Cerebellar cortex (tissue), 1 donor: ENCODE results near the gene FANCI.
A peak's percentile ranks its signal among the peaks of the same experiment; 100 is the strongest.
"Not testable (repeated sequence)": the region's sequence is repeated elsewhere in the genome, so short reads cannot be mapped to it uniquely, and the experiment has no call there.

Experiments
- DNase-seq: peaks from one replicate; pipeline ENCODE4 v3.0.0-alpha.2; 2015; ENCODE audit warnings: low spot score

FANCI gene

DNA sequence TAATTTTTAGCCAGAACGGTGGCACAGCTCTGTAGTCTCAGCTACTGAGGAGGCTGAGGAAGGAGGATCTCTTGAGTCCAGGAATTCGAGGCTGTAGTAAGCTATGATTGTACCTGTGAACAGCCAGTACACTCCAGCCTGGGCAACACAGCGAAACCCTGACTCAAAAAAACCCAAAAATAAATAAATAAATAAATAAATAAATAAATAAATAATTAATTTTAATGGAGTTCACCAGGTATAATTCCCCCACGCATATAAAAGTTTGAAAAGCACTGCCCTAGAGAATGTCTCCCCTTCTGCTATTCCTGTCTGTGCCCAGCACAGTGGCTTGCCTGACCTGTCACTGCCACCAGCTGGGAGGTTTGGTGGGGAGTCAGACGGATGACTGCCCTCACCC lies 18.2 kb upstream of the FANCI start:
- DNase-seq, result no peak

DNA sequence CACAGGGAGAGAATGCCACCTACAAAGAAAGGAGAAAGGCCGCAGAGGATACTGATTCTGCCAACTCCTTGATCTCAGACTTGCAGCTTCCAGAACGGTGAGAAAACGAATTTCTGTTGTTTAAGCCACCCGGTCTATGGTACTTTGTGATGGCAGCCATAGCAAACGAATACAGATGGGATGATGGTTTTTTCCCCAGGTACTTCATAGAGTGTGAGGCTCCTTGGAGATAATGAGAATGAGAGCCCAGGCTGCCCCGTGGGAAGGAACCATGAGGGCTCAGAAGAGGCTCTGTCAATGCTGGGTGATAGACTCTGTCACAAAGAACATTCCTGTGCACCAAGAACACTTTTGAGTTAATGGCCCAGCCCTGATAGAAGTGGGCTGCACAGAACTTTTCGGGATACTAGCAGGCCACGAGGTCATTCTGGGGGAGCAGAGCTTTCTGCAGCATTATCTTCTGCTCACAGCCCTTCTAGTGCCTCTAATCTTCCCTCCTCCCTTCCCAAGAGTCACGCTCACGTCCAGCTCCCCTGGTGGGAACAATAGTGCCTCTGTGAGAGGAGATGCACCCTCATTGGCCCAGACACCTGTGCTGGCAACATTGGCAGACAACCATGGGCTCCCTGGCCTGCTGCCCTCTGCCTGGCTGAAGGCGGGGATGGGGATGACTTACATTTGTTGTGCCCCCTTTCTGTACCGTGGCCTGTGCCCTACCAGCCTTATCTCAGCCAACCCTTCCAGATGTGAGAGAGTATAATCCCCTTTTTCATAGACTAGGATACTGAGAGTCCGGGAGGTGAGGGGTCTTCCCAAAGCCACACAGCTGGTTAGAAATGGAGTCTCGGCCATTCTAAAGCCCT lies 17.2 kb upstream of the FANCI start:
- DNase-seq, result no peak

DNA sequence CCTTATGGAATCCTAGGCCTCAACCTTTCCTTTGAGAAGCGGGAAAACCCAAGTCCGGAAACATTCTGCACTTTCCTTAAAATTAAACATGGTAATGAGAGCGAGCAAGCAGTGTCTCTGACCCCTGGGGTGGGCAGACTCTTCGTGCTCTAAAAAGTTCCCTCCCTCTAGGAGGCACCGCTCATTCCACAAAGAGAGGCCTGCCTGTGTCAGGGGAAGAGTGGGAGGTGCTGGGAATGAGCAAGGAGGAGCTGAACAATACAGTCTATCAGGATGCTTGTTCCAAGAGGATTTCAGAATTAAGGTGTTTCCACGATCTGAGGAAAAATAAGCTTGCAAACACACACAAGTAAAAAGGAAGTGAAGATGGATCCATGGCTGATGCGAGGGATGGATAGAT lies 16.4 kb upstream of the FANCI start:
- no peak for DNase-seq

DNA sequence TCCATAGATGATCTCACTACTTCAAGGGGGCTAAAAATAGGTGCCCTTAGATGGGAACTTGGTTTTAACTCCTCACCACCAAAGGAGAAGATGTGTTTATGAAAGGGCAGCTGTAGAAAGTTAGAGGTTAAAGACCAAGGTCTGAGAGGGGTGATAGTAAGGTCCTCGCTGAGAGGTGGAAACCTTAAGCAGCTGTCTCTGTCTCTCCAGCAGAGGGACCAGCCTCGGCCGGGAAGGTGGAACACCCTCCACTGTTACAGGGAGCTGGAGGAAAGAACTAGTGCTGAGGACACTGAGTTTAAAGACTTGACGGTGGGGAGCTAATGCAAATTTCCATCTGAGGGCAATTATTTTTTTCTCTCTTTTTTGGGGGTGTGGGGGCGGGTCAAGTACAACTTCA lies 13.5 kb upstream of the FANCI start:
- DNase-seq, result no peak

DNA sequence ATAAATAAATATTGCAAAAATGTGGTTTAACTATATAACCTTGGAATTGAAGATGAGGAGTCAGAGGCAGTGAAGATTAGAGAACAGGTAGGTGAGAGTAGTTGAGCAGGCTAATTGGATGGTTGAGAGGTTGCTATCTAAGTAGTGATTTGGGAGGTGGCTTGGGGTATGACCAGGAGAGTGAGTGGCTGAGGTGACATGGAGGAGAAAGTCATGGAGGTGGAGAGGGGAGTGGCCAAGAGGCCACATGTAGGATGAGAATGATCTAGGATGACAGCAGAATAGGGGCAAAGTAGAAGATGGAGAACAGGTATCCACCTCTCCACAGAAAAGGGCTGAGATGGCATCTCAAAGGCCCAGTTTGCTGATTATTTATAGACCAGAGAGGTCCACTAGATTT lies 11.9 kb upstream of the FANCI start:
- DNase-seq, result no peak

DNA sequence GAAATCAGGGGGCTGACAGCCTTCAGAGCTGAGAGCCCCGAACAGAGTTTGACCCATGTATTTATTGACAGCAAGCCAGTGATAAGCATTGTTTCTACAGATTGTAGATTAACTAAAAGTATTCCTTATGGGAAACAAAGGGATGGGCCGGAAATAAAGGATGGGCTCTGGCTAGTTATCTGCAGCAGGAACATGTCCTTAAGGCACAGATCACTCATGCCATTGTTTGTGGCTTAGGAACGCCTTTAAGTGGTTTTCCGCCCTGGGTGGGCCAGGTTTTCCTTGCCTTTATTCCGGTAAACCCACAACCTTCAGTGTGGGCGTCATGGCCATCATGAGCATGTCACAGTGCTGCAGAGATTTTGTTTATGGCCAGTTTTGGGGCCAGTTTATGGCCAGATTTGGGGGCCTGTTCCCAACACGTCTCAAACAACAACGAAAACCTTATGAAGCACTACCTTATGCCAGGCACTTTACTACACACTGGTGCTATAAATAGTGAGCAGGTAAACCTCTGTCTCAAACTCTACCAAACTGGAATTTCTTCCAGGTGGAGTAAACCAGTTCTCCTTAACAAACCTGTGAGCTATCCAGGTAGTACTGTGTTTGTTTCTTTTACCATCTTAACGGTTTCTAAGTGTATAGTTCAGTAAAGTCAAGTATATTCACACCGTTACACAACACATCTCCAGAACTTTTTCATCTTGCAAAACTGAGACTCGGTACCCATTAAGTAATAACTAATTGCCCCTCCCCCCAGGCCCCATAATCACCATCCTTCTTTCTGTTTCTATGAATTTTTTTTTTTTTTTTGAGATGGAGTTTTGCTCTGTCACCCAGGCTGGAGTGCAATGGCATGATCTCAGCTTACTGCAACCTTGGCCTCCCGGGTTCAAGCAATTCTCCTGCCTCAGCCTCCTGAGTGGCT lies 3.6 kb upstream of the FANCI start:
- DNase-seq, result not testable (repeated sequence)

DNA sequence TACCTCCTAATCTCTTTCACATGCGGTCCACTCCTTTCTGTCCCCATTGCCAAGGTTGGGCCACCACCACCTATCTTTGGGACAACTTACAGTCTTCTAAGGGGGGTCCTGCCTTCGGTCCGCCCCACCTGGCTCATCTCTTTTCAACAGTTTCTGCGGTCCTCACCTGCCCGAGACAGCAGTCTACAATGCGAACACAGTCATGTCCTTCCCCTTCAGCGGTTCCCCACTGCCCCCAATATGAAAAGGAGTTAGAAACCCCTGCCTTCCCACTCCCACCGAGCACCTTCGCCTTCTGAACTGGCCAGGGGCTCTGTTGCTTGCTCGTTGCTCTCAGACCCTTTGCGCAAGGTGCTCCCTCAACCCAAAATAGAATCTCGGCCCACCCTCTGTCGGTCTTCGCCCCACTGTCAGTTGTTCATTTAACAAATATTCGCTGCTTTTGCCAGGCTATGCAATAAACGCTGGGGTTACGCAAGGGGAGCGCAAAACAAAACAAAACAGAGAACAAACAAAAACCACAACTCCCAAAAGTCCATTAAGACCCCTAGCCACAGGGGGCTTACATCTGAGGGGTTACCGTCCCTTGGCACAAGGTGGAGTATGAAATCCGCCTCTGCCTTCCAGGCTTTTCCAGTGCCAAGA lies 611 bp upstream of the FANCI start:
- no peak for DNase-seq

DNA sequence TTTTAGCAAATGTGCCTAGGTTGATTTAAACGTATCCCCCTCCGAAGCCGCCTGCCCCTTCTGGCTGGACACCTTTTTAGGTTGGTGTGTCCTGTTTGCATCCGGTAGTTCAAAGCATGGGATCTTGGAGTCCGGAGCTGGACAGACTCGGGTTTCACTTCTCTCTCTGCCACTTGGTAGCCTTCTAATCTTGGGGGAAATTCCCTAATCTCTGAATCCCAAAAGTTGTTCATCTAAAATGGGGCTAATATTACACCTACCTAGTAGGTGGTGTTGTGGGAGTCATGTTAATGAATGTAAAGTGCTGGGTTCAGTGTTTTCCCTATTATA lies 760 bp downstream of the FANCI start:
- DNase-seq, result no peak

DNA sequence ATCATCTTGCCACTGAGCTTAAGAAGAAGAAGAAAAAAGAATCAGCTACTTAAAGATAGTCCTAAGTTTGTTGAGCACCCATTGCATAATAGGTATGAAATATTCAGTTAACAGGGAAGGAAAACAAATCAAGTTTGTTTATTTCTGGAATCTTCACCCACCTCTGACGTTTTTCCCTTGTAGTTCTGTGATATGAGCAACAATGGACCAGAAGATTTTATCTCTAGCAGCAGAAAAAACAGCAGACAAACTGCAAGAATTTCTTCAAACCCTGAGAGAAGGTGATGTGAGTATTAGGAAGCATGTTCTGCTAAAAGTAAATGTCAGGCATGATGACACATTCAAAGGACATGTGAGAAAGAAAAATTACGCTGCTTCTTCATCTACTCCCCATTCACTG lies 3.7 kb downstream of the FANCI start:
- DNase-seq, result no peak

DNA sequence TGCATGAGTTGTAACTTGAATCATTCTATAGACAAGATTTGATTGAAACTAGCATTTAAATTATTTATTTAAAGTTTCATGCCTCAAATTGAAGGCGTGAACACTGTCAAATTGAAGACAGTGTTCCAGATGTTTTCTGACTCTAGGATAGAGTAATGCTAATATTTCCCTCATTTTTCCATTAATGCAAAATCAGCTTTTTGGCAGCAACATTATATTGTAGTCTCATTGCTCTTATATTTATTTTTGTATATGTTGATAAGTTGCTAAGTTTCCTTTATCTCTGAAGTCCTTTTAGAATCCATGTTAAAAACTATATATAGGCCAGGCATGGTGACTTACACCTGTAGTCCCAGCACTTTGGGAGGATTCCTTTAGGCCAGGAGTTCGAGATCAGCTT lies 4.8 kb downstream of the FANCI start:
- DNase-seq, result no peak

DNA sequence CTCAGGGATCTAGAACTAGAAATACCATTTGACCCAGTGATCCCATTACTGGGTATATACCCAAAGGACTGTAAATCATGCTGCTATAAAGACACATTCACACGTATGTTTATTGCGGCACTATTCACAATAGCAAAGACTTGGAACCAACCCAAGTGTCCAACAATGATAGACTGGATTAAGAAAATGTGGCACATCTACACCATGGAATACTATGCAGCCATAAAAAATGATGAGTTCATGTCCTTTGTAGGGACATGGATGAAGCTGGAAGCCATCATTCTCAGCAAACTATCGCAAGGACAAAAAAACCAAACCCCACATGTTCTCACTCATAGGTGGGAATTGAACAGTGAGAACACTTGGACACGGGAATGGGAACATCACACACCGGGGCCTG lies 6.4 kb downstream of the FANCI start:
- DNase-seq, result not testable (repeated sequence)

DNA sequence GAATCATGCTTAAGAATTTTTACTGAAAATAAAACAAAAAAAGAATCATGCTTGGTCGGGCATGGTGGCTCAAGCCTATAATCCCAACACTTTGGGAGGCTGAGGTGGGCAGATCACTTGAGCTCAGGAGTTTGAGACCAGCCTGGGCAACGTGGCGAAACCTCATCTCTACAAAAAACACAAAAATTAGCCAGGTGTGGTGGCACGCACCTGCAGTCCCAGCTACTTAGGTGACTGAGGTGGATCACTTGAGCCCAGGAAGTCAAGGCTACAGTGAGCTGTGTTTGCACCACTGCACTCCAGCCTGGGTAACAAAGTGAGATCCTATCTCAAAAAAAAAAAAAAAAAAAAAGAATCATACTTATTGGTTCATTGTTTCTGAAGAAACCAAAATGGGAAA lies 33.5 kb downstream of the FANCI start:
- DNase-seq, result not testable (repeated sequence)

DNA sequence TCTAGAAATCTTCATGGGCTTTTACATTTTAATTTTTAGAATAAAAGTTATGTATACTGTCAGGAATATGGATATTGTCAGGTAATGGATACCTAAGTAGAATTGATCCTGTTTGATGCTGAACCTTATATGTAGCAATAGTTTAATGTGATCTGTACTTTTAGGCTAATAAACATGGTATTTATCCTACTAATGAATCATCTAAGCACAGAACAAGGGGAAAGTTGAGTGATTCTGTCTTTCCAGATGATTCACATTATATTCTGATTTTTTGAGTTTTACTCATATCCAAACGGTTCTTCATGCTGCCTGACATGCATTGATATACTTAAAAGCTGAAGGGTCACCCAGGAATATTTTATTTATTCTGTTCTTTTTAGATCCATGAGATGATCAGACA lies 34.5 kb downstream of the FANCI start:
- no peak for DNase-seq

DNA sequence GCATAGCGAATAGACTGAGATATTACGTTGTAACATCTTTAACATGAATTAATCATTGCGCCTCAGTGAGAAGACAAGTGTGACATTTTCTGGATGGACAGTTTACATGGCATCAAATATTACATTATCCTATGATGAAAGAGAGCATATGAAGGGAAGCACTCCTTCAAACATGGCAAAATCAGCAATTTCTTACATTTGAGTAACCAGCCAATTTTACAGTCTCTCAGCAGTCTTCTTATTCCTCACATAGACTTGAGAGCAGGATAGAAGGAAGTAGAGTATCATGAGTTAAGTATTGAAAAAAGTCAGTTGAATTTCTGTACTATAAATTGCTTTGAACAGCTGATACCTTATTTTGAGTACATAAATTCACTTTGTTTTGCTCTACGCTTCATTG lies 38.9 kb downstream of the FANCI start:
- DNase-seq, result no peak

DNA sequence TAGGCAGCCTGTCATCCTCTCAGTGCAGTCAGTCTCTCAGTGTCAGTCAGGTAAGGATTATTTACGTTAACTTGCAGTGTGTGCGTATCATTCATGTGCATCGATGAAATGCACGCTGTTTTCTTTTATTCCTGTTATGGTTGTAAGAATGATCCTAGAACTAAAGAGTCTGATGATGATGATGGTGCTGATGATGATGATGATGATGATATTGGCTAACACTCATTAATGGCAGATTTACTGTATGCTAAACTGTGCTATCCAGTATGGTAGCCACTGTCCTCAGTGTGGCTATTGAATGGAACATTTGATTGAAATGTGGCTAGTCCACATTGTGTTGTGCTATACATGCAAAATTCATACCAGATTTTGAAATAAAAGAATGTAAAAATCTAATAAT lies 39.4 kb downstream of the FANCI start:
- no peak for DNase-seq

DNA sequence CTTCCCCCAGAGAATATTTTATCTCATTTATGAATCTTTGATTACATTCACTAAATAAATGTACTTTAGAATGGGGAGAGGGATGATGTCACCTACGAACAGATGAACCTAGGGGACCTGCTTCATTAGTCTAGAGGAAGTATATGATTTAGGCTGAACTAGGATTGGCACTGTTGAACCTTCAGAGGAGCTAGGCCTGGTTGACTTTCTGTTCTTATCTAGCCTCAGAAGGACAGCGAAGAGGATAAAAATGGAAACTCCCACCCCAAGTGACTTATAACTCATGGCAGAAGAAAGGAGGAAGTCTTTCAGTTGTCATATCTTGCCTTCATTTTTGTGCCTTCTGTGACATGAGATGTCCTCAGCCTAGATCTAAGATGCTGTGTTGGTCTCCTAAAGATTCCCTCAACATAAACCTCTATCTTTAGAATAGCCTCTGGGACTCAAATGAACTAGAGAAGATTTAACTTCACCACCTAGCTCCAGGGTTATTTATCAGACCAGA lies 48.2 kb downstream of the FANCI start:
- DNase-seq, result no peak

DNA sequence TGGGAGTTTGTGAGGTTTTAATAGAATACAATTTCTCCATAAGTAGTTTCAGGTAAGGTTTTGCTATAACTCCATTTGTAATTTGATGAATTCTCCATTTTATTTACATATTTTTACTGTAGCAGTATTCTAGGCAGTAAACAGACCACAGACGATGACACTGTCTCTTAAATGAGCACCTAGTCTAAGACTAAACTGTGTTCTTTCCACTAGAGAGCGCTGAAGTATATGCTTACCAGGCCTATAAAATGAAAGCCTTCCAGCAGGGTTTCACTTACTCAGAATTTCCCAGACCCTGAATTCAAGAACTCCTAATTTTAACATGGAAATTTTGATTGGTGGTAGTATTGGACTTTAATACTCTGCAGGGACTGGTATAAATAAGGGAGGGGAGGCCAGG lies 49.2 kb downstream of the FANCI start:
- no peak for DNase-seq

DNA sequence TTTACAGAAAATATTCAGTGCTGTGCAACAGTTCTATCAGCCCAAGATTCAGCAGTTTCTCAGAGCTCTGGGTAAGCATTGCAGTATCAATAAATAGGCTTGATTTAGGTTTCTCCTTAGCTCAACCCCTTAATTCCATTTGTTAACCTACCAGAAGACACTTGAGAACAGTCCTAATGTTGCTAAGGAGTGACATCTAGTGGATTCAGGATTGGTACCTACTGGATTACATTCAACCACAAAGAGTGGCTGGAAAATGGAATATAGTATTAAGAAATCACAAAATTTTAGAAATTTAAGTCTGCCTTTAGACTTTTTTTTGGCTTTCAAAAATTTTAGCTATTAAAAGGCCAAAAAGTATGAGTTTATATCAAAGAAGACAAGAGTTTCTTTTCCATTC lies 56.1 kb downstream of the FANCI start:
- DNase-seq, result peak; percentile 34

DNA sequence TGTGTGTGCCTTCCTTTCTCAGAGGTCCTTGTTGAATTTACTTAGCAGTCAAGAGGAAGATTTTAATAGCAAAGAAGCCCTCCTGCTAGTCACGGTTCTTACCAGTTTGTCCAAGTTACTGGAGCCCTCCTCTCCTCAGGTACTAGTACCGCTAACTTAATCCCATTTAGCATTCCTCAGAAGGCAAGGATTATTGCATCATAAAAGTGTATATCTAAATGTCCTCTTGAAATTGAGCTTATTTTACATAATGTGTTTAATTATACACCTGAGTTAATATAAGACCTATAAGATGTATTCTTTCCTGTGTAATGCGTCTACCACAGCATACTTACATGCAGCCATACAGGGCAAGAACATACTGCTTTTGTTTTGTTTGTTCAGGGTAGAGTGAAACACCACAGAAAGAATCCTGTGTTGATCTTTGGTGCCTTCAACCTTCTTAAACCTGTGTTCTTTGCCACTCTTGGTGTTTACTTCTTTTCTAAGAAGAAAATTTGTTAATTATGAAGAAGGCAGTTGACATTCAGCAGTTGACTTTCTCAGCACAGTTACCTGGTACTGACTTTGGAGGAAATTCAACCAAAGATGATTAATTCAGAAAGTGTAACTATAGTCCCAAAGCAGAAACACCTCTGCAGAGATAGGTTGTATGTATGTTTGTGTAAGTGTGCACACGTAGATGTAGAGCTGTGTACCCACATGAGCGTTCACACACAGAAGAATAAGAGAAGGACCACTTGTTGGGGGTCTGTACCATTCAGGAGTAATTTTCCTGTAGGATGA lies 57.7 kb downstream of the FANCI start:
- no peak for DNase-seq

DNA sequence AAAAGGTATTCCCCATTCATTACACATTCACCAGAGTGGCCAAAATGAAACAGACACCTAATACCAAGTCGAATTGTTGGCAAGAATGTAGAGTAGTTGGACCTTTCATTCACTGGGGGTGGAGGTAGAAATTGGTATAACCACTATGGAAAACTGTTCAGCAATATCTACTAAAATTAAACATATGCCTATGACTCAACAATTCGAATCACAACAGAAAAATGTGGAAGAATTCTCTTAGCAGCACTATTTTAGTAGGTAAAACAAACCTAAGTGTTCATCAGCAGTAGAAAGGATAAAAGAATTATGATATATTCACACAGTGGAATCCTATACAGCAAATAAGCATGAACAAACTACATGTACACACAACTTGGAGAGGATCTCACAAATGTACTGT lies 60.2 kb downstream of the FANCI start:
- no peak for DNase-seq

DNA sequence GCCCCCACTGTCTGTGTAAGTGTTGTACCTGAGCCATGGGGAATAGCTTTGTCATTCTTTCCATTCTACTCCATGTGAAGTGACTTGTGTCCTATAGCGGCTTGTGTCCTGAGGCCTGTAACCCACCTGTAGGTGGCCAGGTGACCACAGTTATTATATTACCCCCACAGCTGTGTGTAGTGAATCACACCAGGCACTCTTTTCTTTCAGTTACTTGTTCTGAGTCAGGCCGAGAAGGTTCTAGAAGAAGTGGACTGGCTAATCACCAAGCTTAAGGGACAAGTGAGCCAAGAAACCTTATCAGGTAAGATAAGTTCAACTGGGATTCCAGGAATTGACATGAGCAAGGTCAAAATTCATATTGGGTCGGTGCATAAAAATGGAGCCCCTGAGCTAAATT lies 61.6 kb downstream of the FANCI start:
- no peak for DNase-seq

DNA sequence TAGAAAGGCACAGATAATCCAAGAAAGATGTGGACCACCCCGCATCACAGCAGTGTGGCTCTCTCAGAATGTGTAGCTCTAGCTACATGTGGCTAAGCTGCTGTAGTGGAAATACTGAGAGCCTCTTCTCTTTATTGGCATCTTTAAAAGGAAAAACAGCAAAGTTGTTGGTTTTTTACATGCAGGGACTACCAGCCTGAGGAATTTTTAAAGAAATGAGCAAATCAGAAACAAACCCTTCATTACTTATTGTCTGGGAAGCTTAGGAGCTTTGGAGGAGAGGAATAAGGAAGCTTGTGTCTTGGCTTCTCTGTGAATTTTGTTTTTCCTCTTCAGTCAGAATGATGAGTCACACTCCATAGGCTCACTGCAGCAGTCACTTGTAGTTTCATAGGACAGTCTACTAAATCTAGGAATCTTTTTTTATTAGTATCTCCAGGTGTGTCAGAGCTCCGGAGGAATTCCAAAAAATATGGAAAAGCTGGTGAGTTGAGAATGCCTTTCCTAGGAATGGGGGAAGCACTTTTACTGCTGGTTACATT lies 63.3 kb downstream of the FANCI start:
- DNase-seq, result no peak
